ENCODE measurements around the gene ABL2.
"Not testable (repeated sequence)": the region's sequence is repeated elsewhere in the genome, so short reads cannot be mapped to it uniquely, and the experiment has no call there.

Gene ABL2

GRCh38 chr1:179213317-179213716 lies 16.2 kb downstream of the ABL2 start:
- DNase-seq (ENCODE audit: low spot score) = not testable (repeated sequence)

GRCh38 chr1:179208681-179209477 lies 20.6 kb downstream of the ABL2 start:
- no peak for DNase-seq (ENCODE audit: low spot score)

- DNase-seq (ENCODE audit: low spot score) = no peak
Measured at GRCh38 chr1:179206812-179207211, 22.7 kb downstream of the ABL2 start.

DNA sequence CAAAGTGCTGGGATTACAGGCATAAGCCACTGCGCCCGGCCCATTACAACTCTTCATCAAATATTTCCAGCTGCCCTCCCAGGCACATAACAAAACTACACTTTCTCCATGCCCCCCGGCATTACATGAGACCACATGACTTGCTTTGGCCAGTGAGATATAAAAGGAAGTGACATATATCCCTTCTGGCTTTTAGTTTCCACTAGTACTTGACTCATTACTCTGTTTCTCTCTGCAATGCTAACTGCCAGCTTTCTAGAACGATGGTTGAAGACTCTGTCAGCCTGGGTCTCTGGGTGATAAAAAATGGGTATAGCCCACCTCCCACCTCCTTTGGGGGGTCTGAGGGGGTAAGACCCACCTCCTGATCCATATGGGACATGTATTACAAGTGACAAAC lies 24.2 kb downstream of the ABL2 start:
- DNase-seq (ENCODE audit: low spot score) = no peak

DNA sequence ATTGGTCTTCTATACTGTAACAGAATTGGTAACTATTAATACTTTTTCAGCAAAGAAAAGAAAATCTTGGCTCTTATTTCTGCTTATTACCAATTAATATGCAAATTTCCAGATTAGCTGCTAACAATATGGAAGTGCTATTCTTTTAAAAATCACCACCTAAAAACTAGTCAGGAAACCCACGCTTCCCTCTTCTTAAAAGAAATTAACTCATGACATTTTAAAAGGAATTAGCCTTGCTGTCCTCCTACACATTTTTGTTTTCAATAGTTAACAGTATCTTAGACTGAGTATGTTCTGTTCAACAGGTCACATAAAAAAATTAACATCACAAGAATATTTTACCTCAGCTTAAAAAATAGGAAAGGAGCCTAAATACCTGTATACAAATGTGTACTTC lies 27.3 kb downstream of the ABL2 start:
- DNase-seq (ENCODE audit: low spot score) = no peak

DNA sequence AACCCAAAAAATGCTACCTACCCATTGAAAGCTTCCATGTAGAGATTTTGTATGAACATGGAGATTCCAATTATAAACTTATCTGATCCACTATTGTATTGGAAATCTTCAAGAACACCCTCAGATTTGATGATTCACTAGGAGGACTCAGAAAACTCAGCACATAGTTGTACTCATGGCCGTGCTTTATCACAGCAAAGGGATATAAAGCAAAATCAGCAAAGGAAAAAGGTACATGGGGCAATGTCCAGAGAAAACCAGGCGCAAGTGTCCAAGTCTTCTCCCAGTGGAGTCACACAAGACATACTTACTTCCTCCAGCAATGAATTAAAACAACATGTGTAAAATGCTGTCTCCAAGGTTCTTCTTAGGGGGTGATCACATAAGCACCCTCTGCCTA lies 28.9 kb downstream of the ABL2 start:
- DNase-seq (ENCODE audit: low spot score) = no peak

DNA sequence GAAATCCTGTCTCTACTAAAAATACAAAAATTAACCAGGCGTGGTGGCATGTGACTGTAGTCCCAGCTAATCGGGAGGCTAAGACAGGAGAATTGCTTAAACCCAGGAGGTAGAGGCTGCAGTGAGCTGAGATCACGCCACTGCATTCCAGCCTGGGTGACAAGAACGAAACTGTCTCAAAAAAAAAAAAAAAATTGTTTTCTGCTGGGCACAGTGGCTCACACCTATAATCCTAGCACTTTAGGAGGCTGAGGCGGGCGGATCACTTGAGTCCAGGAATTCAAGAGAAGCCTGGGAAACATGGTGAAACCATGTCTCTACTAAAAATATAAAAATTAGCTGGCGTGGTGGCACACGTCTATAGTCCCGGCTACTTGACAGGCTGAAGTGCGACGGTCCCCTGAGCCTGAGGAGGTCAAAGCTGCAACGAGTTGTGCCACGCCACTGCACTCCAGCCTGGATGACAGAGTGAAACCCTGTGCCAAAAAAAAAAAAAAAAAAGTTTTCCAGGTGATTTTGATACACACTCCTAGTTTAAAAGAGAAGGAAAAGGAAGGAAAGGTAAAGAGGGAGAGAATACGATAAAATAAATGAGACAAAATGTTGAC lies 31.7 kb downstream of the ABL2 start:
- no peak for DNase-seq (ENCODE audit: low spot score)

DNA sequence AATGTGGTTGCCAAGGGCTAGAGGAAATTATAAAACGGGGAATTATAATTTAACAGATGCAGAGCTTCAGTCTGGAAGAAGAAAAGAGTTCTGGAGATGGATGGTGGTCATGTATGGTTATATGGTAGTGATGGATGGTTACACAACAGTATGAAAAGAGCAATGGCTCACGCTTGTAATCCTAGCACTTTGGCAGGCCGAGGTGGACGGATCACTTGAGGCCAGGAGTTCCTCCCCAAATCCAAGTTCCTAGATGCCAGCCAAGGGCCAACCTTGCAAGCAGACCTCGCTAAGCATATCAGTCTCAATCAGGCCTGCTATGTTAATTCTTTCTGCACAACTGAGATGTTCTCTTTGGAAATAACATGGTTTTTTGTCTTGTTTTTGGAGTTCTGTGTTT lies 33.6 kb downstream of the ABL2 start:
- not testable (repeated sequence) for DNase-seq (ENCODE audit: low spot score)

GRCh38 chr1:179195376-179195775 lies 34.1 kb downstream of the ABL2 start:
- no peak for DNase-seq (ENCODE audit: low spot score)

GRCh38 chr1:179194068-179194537 lies 35.4 kb downstream of the ABL2 start:
- DNase-seq (ENCODE audit: low spot score) = no peak

- no peak for DNase-seq (ENCODE audit: low spot score)
Measured at GRCh38 chr1:179190861-179191260, 38.6 kb downstream of the ABL2 start.

DNA sequence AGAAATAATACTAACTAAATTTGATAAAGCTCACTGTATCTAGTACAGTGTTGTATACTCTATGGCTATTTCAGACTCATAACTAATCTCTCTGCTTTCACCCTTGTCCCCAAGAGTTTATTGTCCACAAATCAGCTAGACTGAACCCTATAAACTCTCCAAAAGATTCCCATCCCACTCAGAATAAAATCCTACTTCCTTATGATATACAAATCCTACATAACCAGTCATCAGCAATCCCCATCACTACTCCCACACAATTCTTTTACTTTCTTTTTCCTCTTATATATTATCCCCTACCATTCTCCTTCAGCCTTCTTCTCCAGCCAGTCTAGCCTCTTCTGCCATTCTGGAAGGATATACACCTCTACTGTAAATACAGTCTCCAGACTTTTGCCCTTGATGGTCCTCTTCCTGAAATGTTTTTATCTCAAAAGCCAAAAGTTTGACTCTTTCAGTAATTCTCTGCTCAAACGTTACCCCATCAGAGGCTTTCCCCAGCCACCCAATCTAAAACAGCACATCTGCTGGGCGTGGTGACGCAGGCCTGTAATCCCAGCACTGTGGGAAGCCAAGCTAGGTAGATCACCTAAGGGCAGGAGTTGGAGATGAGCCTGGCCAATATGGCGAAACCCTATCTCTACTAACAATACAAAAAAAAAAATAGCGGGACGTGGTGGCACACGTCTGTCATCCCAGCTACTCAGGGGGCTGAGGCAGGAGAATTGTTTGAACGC lies 41.6 kb downstream of the ABL2 start:
- no peak for DNase-seq (ENCODE audit: low spot score)

DNA sequence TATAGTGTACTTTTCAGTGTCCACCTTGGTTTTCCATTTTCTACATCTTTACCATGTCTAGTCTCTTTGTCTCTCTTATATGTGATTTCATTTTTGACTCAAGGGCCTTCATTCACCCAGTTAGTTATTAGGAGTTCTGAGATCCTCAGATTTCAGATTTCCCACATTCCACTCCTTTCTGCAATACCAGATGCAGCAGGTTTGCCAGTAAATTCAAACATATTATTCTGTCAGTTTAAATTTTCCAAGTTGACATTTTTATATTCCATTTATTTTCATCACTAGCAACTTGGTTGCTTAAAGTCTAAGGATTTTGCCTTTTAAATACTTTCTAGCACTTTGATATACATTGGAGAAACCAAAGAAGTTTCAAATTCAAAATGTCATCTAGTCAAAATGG lies 42.4 kb downstream of the ABL2 start:
- no peak for DNase-seq (ENCODE audit: low spot score)

- no peak for DNase-seq (ENCODE audit: low spot score)
Measured at GRCh38 chr1:179184403-179184802, 45.1 kb downstream of the ABL2 start.

GRCh38 chr1:179183857-179184256 lies 45.6 kb downstream of the ABL2 start:
- no peak for DNase-seq (ENCODE audit: low spot score)

DNA sequence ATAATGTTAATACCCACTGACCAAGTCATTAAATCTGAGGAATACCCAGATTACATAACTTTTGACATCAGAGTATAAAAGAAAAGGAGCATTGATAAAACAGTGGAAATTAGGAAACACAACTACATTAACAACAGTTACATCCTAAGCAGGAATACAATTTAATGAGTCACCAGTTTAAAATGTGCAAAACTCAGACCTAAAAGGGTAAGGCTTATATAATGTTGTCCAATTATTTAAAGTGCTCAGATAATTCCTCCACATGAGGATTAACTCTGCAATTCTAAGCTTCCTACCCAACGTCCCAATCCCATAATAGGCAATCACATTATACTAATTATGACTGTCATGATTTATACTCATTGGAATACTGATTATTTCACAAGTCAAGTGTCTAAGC lies 50.5 kb downstream of the ABL2 start:
- DNase-seq (ENCODE audit: low spot score) = no peak

- DNase-seq (ENCODE audit: low spot score) = no peak
Measured at GRCh38 chr1:179178183-179178582, 51.3 kb downstream of the ABL2 start.

DNA sequence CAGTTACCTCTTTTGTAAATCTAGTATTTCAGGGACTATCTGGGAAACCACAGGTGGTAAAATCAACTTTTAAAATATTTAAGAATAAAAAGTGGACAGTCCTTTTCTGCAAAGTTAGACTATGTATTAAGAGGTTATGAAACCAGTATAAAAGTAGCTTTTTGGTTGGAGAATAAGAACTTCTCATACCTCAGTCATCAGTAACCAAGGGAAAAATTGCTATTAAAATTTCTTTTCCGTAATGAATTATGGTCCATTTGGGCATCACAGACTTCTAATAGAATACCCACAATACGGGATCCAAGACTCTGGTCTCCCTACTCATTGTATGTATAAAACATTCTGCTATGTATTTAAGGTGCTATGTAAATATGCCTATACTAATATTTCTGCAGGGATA lies 51.9 kb downstream of the ABL2 start:
- DNase-seq (ENCODE audit: low spot score) = no peak

- no peak for DNase-seq (ENCODE audit: low spot score)
Measured at GRCh38 chr1:179177182-179177581, 52.3 kb downstream of the ABL2 start.

GRCh38 chr1:179175011-179175841 lies 54.3 kb downstream of the ABL2 start:
- no peak for DNase-seq (ENCODE audit: low spot score)

- DNase-seq (ENCODE audit: low spot score) = not testable (repeated sequence)
Measured at GRCh38 chr1:179170468-179170770, 59.1 kb downstream of the ABL2 start.

All from HuH-7 (cell line).